ENCODE results near the gene CADPS. TPM values are rescaled to one million over a fixed set of nuclear protein-coding genes. Genes with fewer than 3 reads are reported as not detected.
A peak's percentile ranks its signal among the peaks of the same experiment; 100 is the strongest.

Gene CADPS
- total RNA-seq, 1 donor from 2014 or later: 149 TPM

- Mint-ChIP-seq H3K36me3 (ENCODE audit: insufficient read depth) (no peaks in the 10 kb centered on the region), H3K27ac (no peak overlapping the region), H3K27me3 (no peaks in the 10 kb centered on the region), H3K4me3 (ENCODE audit: low read depth) (no peak overlapping the region), H3K9me3 (ENCODE audit: low read depth) (no peaks in the 10 kb centered on the region), H3K4me1 (ENCODE audit: low read depth) (peaks cover 46% of the 10 kb centered on the region)
- TF ChIP-seq CTCF (IDR thresholded peaks at IDR 0.05; ENCODE audit: unreplicated experiment): no peak
- DNase-seq (ENCODE audit: low spot score, unreplicated experiment): no peak
Observed at GRCh38 chr3:62815981-62816380, 59.2 kb downstream of the CADPS start.

- Mint-ChIP-seq H3K4me1 (ENCODE audit: low read depth) (peaks cover 46% of the 10 kb centered on the region), H3K4me3 (ENCODE audit: low read depth) (no peak overlapping the region), H3K9me3 (ENCODE audit: low read depth) (no peaks in the 10 kb centered on the region), H3K27me3 (no peaks in the 10 kb centered on the region), H3K36me3 (ENCODE audit: insufficient read depth) (no peaks in the 10 kb centered on the region), H3K27ac (no peak overlapping the region)
- DNase-seq (ENCODE audit: low spot score, unreplicated experiment): no peak
- TF ChIP-seq CTCF (IDR thresholded peaks at IDR 0.05; ENCODE audit: unreplicated experiment): no peak
Observed at GRCh38 chr3:62812631-62813030, 62.6 kb downstream of the CADPS start.

GRCh38 chr3:62811119-62811518 lies 64.1 kb downstream of the CADPS start:
- DNase-seq (ENCODE audit: low spot score, unreplicated experiment): no peak
- no peaks in the 10 kb centered on the region for H3K9me3 Mint-ChIP-seq (ENCODE audit: low read depth)
- peaks cover 32% of the 10 kb centered on the region for H3K4me1 Mint-ChIP-seq (ENCODE audit: low read depth)
- TF ChIP-seq CTCF (IDR thresholded peaks at IDR 0.05; ENCODE audit: unreplicated experiment): no peak
- no peak overlapping the region for H3K27ac Mint-ChIP-seq
- H3K36me3 Mint-ChIP-seq (ENCODE audit: insufficient read depth): no peaks in the 10 kb centered on the region
- H3K4me3 Mint-ChIP-seq (ENCODE audit: low read depth): no peak overlapping the region
- no peaks in the 10 kb centered on the region for H3K27me3 Mint-ChIP-seq

GRCh38 chr3:62809369-62809768 lies 65.8 kb downstream of the CADPS start:
- DNase-seq (ENCODE audit: low spot score, unreplicated experiment): no peak
- TF ChIP-seq CTCF (IDR thresholded peaks at IDR 0.05; ENCODE audit: unreplicated experiment): no peak
- Mint-ChIP-seq H3K36me3 (ENCODE audit: insufficient read depth) (no peaks in the 10 kb centered on the region), H3K27ac (no peak overlapping the region), H3K4me1 (ENCODE audit: low read depth) (peaks cover 16% of the 10 kb centered on the region), H3K9me3 (ENCODE audit: low read depth) (no peaks in the 10 kb centered on the region), H3K4me3 (ENCODE audit: low read depth) (no peak overlapping the region), H3K27me3 (no peaks in the 10 kb centered on the region)

- Mint-ChIP-seq H3K4me1 (ENCODE audit: low read depth) (peaks cover 9% of the 10 kb centered on the region), H3K27me3 (no peaks in the 10 kb centered on the region), H3K36me3 (ENCODE audit: insufficient read depth) (no peaks in the 10 kb centered on the region), H3K9me3 (ENCODE audit: low read depth) (no peaks in the 10 kb centered on the region), H3K4me3 (ENCODE audit: low read depth) (no peak overlapping the region), H3K27ac (peak overlapping the region; percentile 80)
- TF ChIP-seq CTCF (IDR thresholded peaks at IDR 0.05; ENCODE audit: unreplicated experiment): no peak
- DNase-seq (ENCODE audit: low spot score, unreplicated experiment): no peak
Observed at GRCh38 chr3:62805580-62806277, 69.5 kb downstream of the CADPS start.

Measured in progenitor cell of endocrine pancreas (in vitro differentiated cells).